ENCODE results near the gene PWP1.
"Not testable (repeated sequence)": the region's sequence is repeated elsewhere in the genome, so short reads cannot be mapped to it uniquely, and the experiment has no call there.

Gene PWP1

GRCh38 chr12:107702106-107702505, 16.5 kb downstream of the PWP1 start:
- peaks cover 10% of the 10 kb centered on the region for H3K9me3 ChIP-seq (ENCODE audit: control insufficient read depth, low read length)
- peaks cover 85% of the 10 kb centered on the region for H3K36me3 ChIP-seq (ENCODE audit: control insufficient read depth, insufficient read depth, low read length)
- 89 to 93% methylated on average over 4 of the region's 4 CpGs for WGBS, 2 experiments (ENCODE audit: insufficient coverage in 2 of 2)
- no peak overlapping the region for H3K4me3 ChIP-seq (ENCODE audit: extremely low read depth, insufficient read depth, low read length, poor library complexity, severe bottlenecking)
- H3K4me1 ChIP-seq (ENCODE audit: control insufficient read depth, insufficient read depth, low read length, poor library complexity, severe bottlenecking): no peaks in the 10 kb centered on the region
- H3K27ac ChIP-seq (ENCODE audit: low read depth, low read length, severe bottlenecking): no peak overlapping the region

GRCh38 chr12:107704041-107704440, 18.4 kb downstream of the PWP1 start:
- Histone ChIP-seq H3K36me3 (ENCODE audit: control insufficient read depth, insufficient read depth, low read length) (peaks cover 81% of the 10 kb centered on the region), H3K9me3 (ENCODE audit: control insufficient read depth, low read length) (peaks cover 10% of the 10 kb centered on the region), H3K4me1 (ENCODE audit: control insufficient read depth, insufficient read depth, low read length, poor library complexity, severe bottlenecking) (peaks cover 5% of the 10 kb centered on the region), H3K27ac (ENCODE audit: low read depth, low read length, severe bottlenecking) (no peak overlapping the region), H3K4me3 (ENCODE audit: extremely low read depth, insufficient read depth, low read length, poor library complexity, severe bottlenecking) (no peak overlapping the region)
- WGBS, 2 experiments (ENCODE audit: insufficient coverage in 2 of 2): 84 to 100% methylated on average over 2 to 3 of the region's 5 CpGs

- H3K4me1 ChIP-seq (ENCODE audit: control insufficient read depth, insufficient read depth, low read length, poor library complexity, severe bottlenecking); H3K4me3 ChIP-seq (ENCODE audit: extremely low read depth, insufficient read depth, low read length, poor library complexity, severe bottlenecking); H3K9me3 ChIP-seq (ENCODE audit: control insufficient read depth, low read length); H3K27ac ChIP-seq (ENCODE audit: low read depth, low read length, severe bottlenecking): not testable (repeated sequence)
- peaks cover 80% of the 10 kb centered on the region for H3K36me3 ChIP-seq (ENCODE audit: control insufficient read depth, insufficient read depth, low read length)
- WGBS, 2 experiments (ENCODE audit: insufficient coverage in 2 of 2): no CpG with 5 or more reads among the region's 5 CpGs
Observed at GRCh38 chr12:107705522-107705921, 19.9 kb downstream of the PWP1 start.

- Histone ChIP-seq H3K36me3 (ENCODE audit: control insufficient read depth, insufficient read depth, low read length) (peaks cover 51% of the 10 kb centered on the region), H3K4me1 (ENCODE audit: control insufficient read depth, insufficient read depth, low read length, poor library complexity, severe bottlenecking) (no peaks in the 10 kb centered on the region), H3K27ac (ENCODE audit: low read depth, low read length, severe bottlenecking) (no peak overlapping the region), H3K9me3 (ENCODE audit: control insufficient read depth, low read length) (no peaks in the 10 kb centered on the region), H3K4me3 (ENCODE audit: extremely low read depth, insufficient read depth, low read length, poor library complexity, severe bottlenecking) (no peak overlapping the region)
Observed at GRCh38 chr12:107715780-107716179, 30.2 kb downstream of the PWP1 start.

GRCh38 chr12:107718606-107719005, 33.0 kb downstream of the PWP1 start:
- 100% methylated on average over 1 of the region's 1 CpG; no CpG with 5 or more reads in 1 of the 2 experiments for WGBS, 2 experiments (ENCODE audit: insufficient coverage in 2 of 2)
- H3K36me3 ChIP-seq (ENCODE audit: control insufficient read depth, insufficient read depth, low read length): peaks cover 23% of the 10 kb centered on the region

GRCh38 chr12:107727327-107727726, 41.7 kb downstream of the PWP1 start:
- H3K4me1 ChIP-seq (ENCODE audit: control insufficient read depth, insufficient read depth, low read length, poor library complexity, severe bottlenecking); H3K9me3 ChIP-seq (ENCODE audit: control insufficient read depth, low read length); H3K4me3 ChIP-seq (ENCODE audit: extremely low read depth, insufficient read depth, low read length, poor library complexity, severe bottlenecking); H3K36me3 ChIP-seq (ENCODE audit: control insufficient read depth, insufficient read depth, low read length); H3K27ac ChIP-seq (ENCODE audit: low read depth, low read length, severe bottlenecking): not testable (repeated sequence)
- no CpG with 5 or more reads among the region's 1 CpG for WGBS, 2 experiments (ENCODE audit: insufficient coverage in 2 of 2)

More at GRCh38 chr12:107718606-107719005, 33.0 kb downstream of the PWP1 start:
- no peak overlapping the region for H3K27ac ChIP-seq (ENCODE audit: low read depth, low read length, severe bottlenecking)
- H3K4me3 ChIP-seq (ENCODE audit: extremely low read depth, insufficient read depth, low read length, poor library complexity, severe bottlenecking): no peak overlapping the region
- no peaks in the 10 kb centered on the region for H3K9me3 ChIP-seq (ENCODE audit: control insufficient read depth, low read length)
- no peaks in the 10 kb centered on the region for H3K4me1 ChIP-seq (ENCODE audit: control insufficient read depth, insufficient read depth, low read length, poor library complexity, severe bottlenecking)

- H3K9me3 ChIP-seq (ENCODE audit: control insufficient read depth, low read length); H3K27ac ChIP-seq (ENCODE audit: low read depth, low read length, severe bottlenecking); H3K4me3 ChIP-seq (ENCODE audit: extremely low read depth, insufficient read depth, low read length, poor library complexity, severe bottlenecking); H3K36me3 ChIP-seq (ENCODE audit: control insufficient read depth, insufficient read depth, low read length): not testable (repeated sequence)
- WGBS, 2 experiments (ENCODE audit: insufficient coverage in 2 of 2): no CpG with 5 or more reads among the region's 1 CpG
- peaks cover 12% of the 10 kb centered on the region for H3K4me1 ChIP-seq (ENCODE audit: control insufficient read depth, insufficient read depth, low read length, poor library complexity, severe bottlenecking)
Observed at GRCh38 chr12:107727742-107728141, 42.1 kb downstream of the PWP1 start.

GRCh38 chr12:107730618-107731341, 45.2 kb downstream of the PWP1 start:
- Histone ChIP-seq H3K36me3 (ENCODE audit: control insufficient read depth, insufficient read depth, low read length) (peaks cover 34% of the 10 kb centered on the region), H3K27ac (ENCODE audit: low read depth, low read length, severe bottlenecking) (no peak overlapping the region), H3K4me1 (ENCODE audit: control insufficient read depth, insufficient read depth, low read length, poor library complexity, severe bottlenecking) (peaks cover 12% of the 10 kb centered on the region), H3K9me3 (ENCODE audit: control insufficient read depth, low read length) (no peaks in the 10 kb centered on the region), H3K4me3 (ENCODE audit: extremely low read depth, insufficient read depth, low read length, poor library complexity, severe bottlenecking) (no peak overlapping the region)
- WGBS, 2 experiments (ENCODE audit: insufficient coverage in 2 of 2): 100% methylated on average over 1 to 2 of the region's 4 CpGs

- Histone ChIP-seq H3K9me3 (ENCODE audit: control insufficient read depth, low read length) (no peaks in the 10 kb centered on the region), H3K36me3 (ENCODE audit: control insufficient read depth, insufficient read depth, low read length) (peaks cover 40% of the 10 kb centered on the region), H3K4me1 (ENCODE audit: control insufficient read depth, insufficient read depth, low read length, poor library complexity, severe bottlenecking) (peaks cover 12% of the 10 kb centered on the region), H3K27ac (ENCODE audit: low read depth, low read length, severe bottlenecking) (no peak overlapping the region), H3K4me3 (ENCODE audit: extremely low read depth, insufficient read depth, low read length, poor library complexity, severe bottlenecking) (no peak overlapping the region)
- WGBS, 2 experiments (ENCODE audit: insufficient coverage in 2 of 2): 93 to 100% methylated on average over 2 to 3 of the region's 4 CpGs
Observed at GRCh38 chr12:107731366-107731765, 45.8 kb downstream of the PWP1 start.

- Histone ChIP-seq H3K36me3 (ENCODE audit: control insufficient read depth, insufficient read depth, low read length) (peaks cover 50% of the 10 kb centered on the region), H3K4me1 (ENCODE audit: control insufficient read depth, insufficient read depth, low read length, poor library complexity, severe bottlenecking) (peaks cover 12% of the 10 kb centered on the region), H3K9me3 (ENCODE audit: control insufficient read depth, low read length) (no peaks in the 10 kb centered on the region), H3K27ac (ENCODE audit: low read depth, low read length, severe bottlenecking) (no peak overlapping the region), H3K4me3 (ENCODE audit: extremely low read depth, insufficient read depth, low read length, poor library complexity, severe bottlenecking) (no peak overlapping the region)
- WGBS, 2 experiments (ENCODE audit: insufficient coverage in 2 of 2): 83% methylated on average over 2 of the region's 3 CpGs; no CpG with 5 or more reads in 1 of the 2 experiments
Observed at GRCh38 chr12:107732365-107732764, 46.8 kb downstream of the PWP1 start.

- Histone ChIP-seq H3K27ac (ENCODE audit: low read depth, low read length, severe bottlenecking) (no peak overlapping the region), H3K4me3 (ENCODE audit: extremely low read depth, insufficient read depth, low read length, poor library complexity, severe bottlenecking) (no peak overlapping the region), H3K9me3 (ENCODE audit: control insufficient read depth, low read length) (no peaks in the 10 kb centered on the region), H3K4me1 (ENCODE audit: control insufficient read depth, insufficient read depth, low read length, poor library complexity, severe bottlenecking) (peaks cover 12% of the 10 kb centered on the region), H3K36me3 (ENCODE audit: control insufficient read depth, insufficient read depth, low read length) (peaks cover 68% of the 10 kb centered on the region)
- WGBS, 2 experiments (ENCODE audit: insufficient coverage in 2 of 2): 80 to 90% methylated on average over 1 to 2 of the region's 5 CpGs
Observed at GRCh38 chr12:107734139-107734538, 48.5 kb downstream of the PWP1 start.

Measured in mesodermal cell (in vitro differentiated cells).